T1000 (cell line): ENCODE results near the gene ZNF664.
A peak's percentile ranks its signal among the peaks of the same experiment; 100 is the strongest.
"Not testable (repeated sequence)": the region's sequence is repeated elsewhere in the genome, so short reads cannot be mapped to it uniquely, and the experiment has no call there.

Experiments
- DNase-seq: peaks from one replicate; lab custom pipeline; 2025; ENCODE audit warnings: mixed read lengths; lab: John Stamatoyannopoulos, UW

Gene ZNF664

DNA sequence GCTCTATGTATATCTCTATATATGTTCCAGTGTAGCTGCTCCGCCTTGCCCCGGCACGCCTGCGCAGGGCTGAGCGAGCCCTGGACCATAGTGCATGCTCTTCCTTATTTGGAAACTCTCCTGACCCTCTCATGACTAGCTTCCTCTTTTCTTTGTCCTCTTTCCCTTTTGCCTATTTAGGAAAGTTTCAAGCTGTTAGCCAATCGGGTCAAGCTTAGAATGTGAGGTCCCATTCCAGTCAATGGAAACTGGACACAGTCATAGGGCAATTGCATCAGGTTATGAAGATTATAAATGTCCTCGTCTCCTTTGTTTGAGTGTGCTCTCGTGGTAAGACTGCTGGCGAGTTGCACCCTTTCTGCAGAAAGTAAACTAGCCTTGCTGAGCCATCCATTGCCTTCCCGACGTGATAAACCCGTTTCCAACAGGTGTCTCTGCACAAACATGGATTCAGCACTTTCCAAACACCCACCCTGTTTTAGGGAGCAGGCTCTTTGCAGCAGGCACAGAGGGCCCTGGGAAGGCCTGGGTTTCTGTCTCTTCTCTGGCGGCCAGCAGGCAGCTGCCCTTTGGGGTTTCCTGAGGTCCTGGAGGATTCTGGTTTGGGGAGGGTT is 31.3 kb upstream of the ZNF664 start:
- no peak for DNase-seq

DNA sequence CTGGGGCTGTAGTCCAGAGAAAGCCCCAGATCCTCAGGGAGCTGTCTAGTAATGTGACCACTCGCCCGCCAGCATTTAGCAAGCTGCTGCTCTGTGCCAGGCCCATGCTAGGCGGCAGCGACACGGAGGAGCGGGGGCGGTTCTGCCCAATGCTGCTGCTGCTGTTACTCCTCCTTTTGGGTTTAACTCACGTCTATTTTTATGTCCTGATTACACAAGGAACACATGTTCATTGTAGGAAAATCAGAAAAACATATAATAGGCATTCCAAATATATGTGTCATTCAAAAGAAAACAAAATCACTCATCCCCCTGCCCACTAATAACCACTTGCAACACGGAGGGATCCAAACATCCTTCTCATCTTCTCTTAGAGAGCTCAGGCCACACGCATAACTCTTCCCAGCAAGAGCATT is 30.8 kb upstream of the ZNF664 start:
- DNase-seq: peak; percentile 67

DNA sequence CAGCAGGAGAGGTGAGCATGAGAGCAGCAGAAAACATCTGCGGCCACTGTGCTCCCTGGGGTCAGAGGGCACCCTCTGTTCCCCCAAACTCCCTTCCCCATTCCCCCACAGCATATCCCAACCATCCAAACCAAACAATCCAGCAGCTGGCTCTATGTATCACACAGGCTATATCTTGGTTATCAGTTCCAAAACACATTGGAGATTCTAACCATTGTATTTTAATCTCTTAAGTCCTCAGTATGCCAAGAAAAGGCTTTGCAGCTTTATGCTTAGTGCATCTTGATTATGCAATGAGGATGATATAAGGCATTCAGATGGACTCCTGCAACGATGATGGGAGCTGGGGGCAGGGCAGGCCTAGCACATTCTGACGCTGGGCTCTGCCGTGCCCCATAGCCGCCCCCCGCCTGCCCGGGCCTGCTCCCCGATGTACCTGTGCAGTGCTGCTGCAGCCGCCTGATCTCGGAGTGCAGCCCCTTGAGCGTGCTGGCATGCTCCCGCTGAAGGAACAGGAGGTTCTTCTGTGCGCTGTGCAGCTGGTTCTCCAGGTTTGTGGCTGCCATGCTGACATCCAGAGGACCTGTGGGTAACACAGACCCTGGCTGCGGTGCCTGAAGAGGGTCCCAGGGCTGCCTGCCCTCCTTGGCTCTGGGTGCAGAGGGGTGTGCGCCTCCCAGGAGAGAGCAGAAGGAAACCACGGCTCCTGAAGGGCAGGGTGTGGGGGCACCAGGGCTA is 29.9 kb upstream of the ZNF664 start:
- DNase-seq: peak; percentile 6

GRCh38 chr12:123943816-123944215 is 29.2 kb upstream of the ZNF664 start:
- no peak for DNase-seq

GRCh38 chr12:123944696-123945095 is 28.3 kb upstream of the ZNF664 start:
- DNase-seq: no peak

DNA sequence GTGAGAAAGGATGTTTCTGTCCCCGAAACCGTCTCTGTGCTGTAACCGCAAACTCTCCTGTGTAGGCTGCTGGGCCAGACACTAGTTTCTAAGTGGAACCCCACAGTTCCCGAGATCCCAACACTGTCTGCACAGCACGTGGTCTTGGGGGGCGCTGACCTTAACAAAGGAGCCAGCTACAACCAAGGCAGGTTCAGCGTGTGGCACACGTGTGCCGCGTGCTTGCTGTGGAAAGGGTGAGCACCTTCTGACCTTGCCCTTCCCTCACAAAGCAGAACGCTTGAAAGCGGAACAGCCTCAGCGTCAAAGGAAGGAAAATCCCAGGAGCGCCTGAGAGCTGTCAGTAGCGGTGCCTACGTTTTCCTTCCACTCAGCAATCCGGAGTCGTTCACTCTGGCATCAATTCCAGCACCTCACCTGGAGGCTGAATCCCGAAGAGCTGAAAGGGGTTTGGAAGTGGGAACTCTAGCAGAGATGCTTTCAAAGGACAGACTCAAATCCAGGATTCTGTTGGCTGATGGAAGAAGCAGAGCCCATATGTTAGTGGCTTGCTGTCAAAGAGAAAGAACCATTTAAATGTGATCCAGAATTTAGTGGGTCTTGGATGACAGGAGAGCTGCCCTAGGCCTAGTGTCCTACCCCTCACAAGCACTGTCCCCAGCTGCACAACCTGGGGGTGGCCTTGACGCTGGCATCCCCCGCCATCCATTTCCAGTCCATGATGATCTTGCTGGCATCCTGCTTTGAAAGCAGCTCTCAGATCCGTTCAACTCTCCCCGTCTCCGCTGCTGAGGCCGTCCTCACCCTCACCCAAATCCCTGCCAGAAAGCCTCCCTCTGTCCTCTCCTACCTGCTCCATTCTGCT is 27.5 kb upstream of the ZNF664 start:
- DNase-seq: no peak

- DNase-seq: no peak
Observed at GRCh38 chr12:123946152-123946515, 26.9 kb upstream of the ZNF664 start.

- not testable (repeated sequence) for DNase-seq
Observed at GRCh38 chr12:123946516-123947505, 26.2 kb upstream of the ZNF664 start.

DNA sequence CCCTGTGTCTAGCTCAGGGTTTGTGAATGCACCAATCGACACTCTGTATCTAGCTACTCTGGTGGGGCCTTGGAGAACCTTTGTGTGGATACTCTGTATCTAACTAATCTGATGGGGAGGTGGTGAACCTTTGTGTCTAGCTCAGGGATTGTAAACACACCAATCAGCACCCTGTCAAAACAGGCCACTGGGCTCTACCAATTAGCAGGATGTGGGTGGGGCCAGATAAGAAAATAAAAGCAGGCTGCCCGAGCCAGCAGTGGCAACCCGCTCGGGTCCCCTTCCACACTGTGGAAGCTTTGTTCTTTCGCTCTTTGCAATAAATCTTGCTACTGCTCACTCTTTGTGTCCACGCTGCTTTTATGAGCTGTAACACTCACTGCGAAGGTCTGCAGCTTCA is 25.5 kb upstream of the ZNF664 start:
- not testable (repeated sequence) for DNase-seq

- DNase-seq: no peak
Observed at GRCh38 chr12:123948401-123948795, 24.6 kb upstream of the ZNF664 start.

DNA sequence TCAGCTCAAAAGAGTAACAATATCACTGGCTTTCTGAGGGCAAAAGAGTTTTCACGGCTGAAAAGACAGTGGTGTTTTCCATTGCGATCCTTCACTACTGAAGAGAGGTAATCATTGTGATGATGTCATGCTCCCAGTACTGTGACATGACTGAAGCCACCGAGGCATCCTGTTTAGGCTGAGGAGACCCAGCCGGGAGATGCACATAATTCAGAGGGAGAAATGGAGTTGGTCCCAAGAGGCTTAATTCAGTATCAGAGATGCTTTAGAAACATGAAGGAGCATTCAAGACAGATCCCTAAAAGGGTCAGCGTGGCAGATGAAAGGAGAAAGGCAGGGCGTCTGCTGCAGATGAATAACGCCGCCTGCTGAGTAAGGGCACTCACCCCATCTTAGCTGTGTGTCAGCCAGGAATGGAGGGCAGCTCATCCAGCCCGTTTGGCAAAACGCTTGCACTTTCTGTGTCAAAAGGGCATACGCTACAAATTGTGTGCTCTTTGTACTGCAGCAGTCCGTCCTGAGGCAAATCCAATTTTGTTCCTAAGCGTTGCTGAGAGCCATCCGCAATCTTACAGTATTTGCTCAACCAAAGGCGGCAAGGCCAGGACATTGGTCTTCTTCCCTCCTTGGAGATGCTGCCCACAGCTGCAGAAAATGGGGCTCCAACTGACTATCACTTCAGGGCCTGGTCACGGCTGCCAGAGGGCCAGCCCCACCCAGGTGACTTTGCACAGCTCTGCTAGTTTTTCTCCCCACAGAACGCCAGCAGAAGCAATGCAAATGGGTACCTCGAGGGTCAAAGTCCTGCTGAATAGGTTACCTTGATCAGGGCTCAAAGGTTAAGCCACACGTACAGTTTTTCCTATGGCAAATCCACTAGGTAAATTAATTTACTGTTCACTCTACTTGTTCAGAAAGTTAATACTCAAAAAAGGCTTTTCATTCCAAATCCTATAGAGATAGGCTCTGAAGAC is 23.9 kb upstream of the ZNF664 start:
- no peak for DNase-seq

DNA sequence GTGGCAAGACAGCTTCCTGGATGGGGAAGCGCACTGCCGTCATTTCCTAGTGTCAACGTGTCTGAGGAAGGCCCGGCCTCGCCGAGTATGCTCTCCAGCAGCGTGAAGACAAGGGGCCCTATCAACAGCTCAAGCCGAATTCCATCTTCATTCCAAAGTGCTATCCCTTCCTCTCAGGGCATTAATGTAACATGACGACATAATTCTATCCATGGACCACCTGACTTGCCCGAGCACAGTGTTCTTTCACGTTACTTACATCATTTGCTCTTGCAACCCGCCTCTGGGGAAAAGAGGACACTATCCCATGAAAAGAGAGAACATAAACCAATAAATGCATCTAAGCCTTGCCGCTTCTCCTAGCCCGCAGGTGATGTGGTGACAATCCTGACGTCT is 23.2 kb upstream of the ZNF664 start:
- no peak for DNase-seq

GRCh38 chr12:123950476-123951349 is 22.3 kb upstream of the ZNF664 start:
- no peak for DNase-seq

DNA sequence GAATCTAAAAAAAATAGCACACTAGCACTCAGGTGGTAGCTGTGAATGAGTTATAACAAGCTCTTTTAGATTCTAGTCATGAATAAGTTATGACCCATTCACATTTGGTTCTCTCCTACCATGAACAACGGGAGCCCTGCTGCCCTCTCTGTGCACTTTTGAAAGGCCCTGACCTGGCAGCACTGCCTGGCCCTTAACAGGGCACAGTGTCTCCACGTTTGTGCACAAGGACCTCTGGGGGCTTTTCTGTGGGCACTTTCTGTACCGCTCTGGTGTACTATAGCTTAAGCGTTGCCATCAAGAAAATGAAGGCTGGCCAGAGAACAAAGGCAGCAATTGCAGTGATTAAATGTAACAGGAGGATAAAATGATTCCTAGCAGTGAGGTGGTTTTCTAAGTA is 21.5 kb upstream of the ZNF664 start:
- no peak for DNase-seq

- no peak for DNase-seq
Observed at GRCh38 chr12:123952037-123952436, 21.0 kb upstream of the ZNF664 start.

DNA sequence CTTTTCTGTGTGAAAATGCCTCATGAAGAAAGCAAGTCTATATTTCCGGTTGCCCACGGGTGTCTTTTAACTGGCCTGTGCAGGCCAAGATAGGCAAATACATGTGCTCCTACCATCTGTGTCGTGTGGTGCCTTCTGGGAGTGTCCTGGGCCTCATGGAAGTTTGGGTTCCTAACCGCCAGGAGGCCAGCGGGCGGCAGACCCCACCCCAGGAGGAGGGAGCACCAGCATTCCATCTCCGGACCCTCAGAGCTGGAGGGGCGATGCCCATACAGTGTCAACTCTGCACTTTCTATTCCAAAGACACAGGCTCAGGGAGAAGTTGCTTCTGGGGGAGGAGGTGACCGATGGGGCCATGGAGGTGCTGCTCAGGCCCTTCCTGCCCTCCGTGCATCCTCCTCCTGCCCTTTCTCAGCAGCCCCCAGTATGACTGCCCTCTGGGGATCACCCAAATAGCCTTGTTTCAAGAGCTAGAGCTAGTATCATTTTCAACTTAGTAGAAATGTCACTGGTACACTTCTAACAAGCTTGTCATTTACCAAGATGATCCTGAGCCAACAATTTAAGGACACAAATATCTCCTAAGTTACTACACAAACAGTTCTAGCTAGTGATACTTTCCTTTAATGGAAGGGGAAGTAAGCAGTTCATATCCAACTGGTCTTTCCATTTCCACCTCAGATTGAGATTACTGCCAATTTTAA is 18.2 kb upstream of the ZNF664 start:
- DNase-seq: no peak

- DNase-seq: no peak
Observed at GRCh38 chr12:123956249-123956648, 16.8 kb upstream of the ZNF664 start.

DNA sequence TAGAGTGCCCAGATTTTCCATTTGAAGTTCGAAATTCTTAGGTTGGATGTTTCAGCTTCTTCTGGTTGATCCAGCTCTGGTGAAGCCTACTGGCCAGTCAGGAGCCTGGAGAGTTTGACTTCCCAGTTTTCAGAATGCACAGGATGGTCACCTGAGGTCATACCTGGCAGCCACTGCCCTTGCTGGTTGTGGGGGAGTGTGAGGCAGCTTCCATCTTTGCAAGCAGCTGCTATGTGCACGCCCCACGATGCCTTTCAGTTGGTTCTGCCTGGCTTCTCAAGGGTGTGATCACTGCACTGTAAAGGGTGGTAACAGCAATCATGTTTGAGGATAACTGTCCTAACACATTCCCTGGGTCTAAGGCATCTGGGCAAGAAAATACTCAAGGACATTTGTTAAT is 15.8 kb upstream of the ZNF664 start:
- DNase-seq: no peak

DNA sequence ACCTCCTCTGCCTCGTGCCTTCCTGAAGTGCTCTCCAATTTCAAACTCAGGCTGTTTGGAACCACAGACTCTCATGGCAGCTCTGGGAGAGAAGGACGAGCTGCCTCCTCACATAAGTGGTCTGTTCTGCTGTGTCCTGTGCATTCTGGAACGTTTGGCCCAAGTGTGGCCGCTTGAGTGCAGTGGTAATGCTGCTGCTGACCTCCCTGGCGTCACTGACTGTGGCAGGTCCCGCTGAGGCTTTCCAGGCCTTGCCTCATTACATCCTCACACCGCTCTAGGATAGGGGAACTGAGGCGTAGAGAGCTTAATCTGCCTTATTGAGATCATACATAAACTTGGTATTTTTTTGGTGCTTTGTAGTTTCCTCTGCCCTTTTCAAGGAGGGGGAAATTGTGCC is 14.6 kb upstream of the ZNF664 start:
- no peak for DNase-seq
